ENCODE data around the gene PRKCE. TPM values are rescaled to one million over a fixed set of nuclear protein-coding genes. Genes with fewer than 3 reads are reported as not detected.

Gene PRKCE
- total RNA-seq, 2 donors from 2014 or later, result 7.3 to 20.8 TPM

- Histone ChIP-seq H3K9me3 (no peaks in the 10 kb centered on the region), H3K36me3 (replicated peaks in 1 of 2; ENCODE audit: insufficient read depth in 1 of 2, low read depth in 2 of 2) (no peaks in the 10 kb centered on the region), H3K4me3 (no peak overlapping the region), H3K4me1 (peaks cover 28% of the 10 kb centered on the region), H3K27me3 (no peaks in the 10 kb centered on the region), H3K27ac (no peak overlapping the region)
- DNase-seq (no peak), ATAC-seq (no peak)
- intact Hi-C loops (cut with DNase I), result no loop called here
- no peak for TF ChIP-seq CTCF (IDR thresholded peaks at IDR 0.05)
- TF ChIP-seq POLR2A (IDR thresholded peaks at IDR 0.05), result no peak
- WGBS, 2 donors, result 63 to 85% methylated on average over 3 of the region's 3 CpGs
Observed at GRCh38 chr2:45683292-45683691, 31.8 kb downstream of the PRKCE start.

DNA sequence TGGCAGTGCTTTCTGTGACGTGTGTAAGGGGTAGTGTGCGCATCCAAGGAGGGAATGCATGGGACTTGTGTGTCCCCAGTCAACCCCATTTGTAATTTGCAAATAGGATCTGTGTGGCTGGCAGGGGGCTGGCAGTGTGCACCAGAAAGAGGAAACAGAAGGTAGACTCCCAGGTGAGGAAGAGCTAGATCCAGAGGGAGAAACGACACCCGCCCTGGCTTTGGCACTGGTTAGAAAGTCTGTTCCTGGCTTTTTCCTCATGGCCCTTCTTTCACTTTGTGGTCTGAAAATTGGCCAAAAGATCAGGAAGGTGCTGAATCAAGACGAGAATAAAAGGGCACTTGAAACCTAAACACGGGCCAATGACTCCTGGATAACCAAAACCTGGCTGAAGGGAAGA, 33.3 kb downstream of the PRKCE start:
- Histone ChIP-seq H3K27ac (no peak overlapping the region), H3K27me3 (no peaks in the 10 kb centered on the region), H3K36me3 (replicated peaks in 1 of 2; ENCODE audit: insufficient read depth in 1 of 2, low read depth in 2 of 2) (no peaks in the 10 kb centered on the region), H3K4me1 (peaks cover 34% of the 10 kb centered on the region), H3K4me3 (no peak overlapping the region), H3K9me3 (no peaks in the 10 kb centered on the region)
- DNase-seq (no peak), ATAC-seq (no peak)
- no peak for TF ChIP-seq CTCF (IDR thresholded peaks at IDR 0.05)
- TF ChIP-seq POLR2A (IDR thresholded peaks at IDR 0.05), result no peak
- intact Hi-C loops (cut with DNase I), result no loop called here
- 76 to 87% methylated on average over 4 to 6 of the region's 6 CpGs for WGBS, 2 donors

GRCh38 chr2:45685260-45685659, 33.8 kb downstream of the PRKCE start:
- H3K27me3 ChIP-seq, result no peaks in the 10 kb centered on the region
- DNase-seq (no peak), ATAC-seq (no peak)
- intact Hi-C loops (cut with DNase I), result no loop called here
- no peaks in the 10 kb centered on the region for H3K9me3 ChIP-seq
- WGBS, 2 donors, result 55 to 56% methylated on average over 3 of the region's 3 CpGs
- H3K4me1 ChIP-seq, result peaks cover 34% of the 10 kb centered on the region
- no peak overlapping the region for H3K27ac ChIP-seq
- H3K36me3 ChIP-seq (replicated peaks in 1 of 2; ENCODE audit: insufficient read depth in 1 of 2, low read depth in 2 of 2), result no peaks in the 10 kb centered on the region
- TF ChIP-seq CTCF (IDR thresholded peaks at IDR 0.05) (no peak), POLR2A (IDR thresholded peaks at IDR 0.05) (no peak)
- H3K4me3 ChIP-seq, result no peak overlapping the region

GRCh38 chr2:45687964-45688363, 36.5 kb downstream of the PRKCE start:
- no peak overlapping the region for H3K4me3 ChIP-seq
- intact Hi-C loops (cut with DNase I), result no loop called here
- DNase-seq (no peak), ATAC-seq (no peak)
- WGBS, 2 donors, result 93 to 100% methylated on average over 1 of the region's 1 CpG
- TF ChIP-seq POLR2A (IDR thresholded peaks at IDR 0.05) (no peak), CTCF (IDR thresholded peaks at IDR 0.05) (no peak)
- H3K9me3 ChIP-seq, result no peaks in the 10 kb centered on the region
- H3K4me1 ChIP-seq, result peaks cover 43% of the 10 kb centered on the region
- no peak overlapping the region for H3K27ac ChIP-seq
- H3K27me3 ChIP-seq, result no peaks in the 10 kb centered on the region
- H3K36me3 ChIP-seq (replicated peaks in 1 of 2; ENCODE audit: insufficient read depth in 1 of 2, low read depth in 2 of 2), result no peaks in the 10 kb centered on the region

DNA sequence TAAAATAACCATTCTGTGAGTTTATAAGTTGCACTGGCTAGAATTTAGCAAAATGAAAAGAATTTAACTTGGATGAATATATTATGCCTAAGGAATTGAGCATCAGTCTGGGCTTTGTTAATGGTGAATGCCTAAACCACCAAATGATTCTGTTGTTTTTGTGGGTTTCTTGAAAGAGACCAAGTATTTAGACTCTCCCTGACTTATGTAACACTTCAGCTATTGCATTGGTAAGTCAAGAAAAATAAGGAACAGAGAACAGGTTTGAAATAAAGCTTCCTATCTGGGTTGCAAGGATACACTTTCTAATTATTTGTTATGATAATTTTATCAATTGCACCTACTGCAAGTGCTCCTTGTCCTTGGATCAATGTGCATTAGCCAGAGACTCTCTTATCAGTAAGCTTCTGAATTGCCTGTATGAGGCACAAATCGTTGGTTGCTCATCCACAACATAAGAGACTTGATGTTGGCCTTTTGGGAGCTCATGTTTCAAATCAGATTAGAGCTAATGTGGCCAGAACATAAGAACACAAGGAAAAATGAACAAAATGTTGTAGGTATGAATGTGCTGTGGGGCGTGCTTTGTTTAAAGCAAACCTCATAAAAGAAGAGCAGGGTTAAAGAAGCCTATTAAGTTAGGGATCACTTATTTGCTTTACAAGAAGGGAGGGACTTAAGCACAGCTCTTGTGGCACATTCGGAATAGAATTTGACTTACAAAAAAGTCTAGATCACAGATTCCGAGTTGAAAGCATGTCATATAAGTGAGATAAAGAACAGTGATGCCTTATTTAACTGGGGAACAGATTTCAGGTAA, 37.2 kb downstream of the PRKCE start:
- H3K9me3 ChIP-seq, result no peaks in the 10 kb centered on the region
- H3K4me1 ChIP-seq, result peaks cover 43% of the 10 kb centered on the region
- H3K27me3 ChIP-seq, result no peaks in the 10 kb centered on the region
- intact Hi-C loops (cut with DNase I), result no loop called here
- WGBS, 2 donors, result 38 to 46% methylated on average over 4 of the region's 4 CpGs
- no peaks in the 10 kb centered on the region for H3K36me3 ChIP-seq (replicated peaks in 1 of 2; ENCODE audit: insufficient read depth in 1 of 2, low read depth in 2 of 2)
- DNase-seq, result no peak
- no peak overlapping the region for H3K4me3 ChIP-seq
- ATAC-seq, result no peak
- no peak overlapping the region for H3K27ac ChIP-seq
- TF ChIP-seq CTCF (IDR thresholded peaks at IDR 0.05), result no peak

Measured in body of pancreas (tissue), 4 donors.